Stimulated activated naive CD4-positive, alpha-beta T cell (primary cell): Measurements from ENCODE around the gene LIPA.
"Not testable (repeated sequence)": the region's sequence is repeated elsewhere in the genome, so short reads cannot be mapped to it uniquely, and the experiment has no call there.

Experiments
- DNase-seq, 6 experiments: peaks; one replicate each; lab custom pipeline; 2025; lab: John Stamatoyannopoulos, UW

Gene LIPA

DNA sequence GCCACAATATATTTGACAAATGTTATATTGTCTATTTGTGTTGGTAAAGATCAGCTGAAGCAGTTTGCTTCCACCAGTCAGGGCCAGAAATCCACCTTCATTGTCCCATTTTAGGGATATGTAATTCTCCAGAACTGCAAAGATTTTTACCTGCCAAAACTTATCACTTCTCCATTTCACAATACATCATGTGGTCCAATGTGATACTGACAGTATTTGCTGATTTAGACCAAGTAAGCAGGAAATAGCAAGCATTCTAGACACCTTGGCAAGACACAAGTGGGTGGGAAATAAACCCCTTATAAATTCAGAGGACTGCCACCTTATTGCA lies 18.5 kb upstream of the LIPA start:
- DNase-seq: no peak

DNA sequence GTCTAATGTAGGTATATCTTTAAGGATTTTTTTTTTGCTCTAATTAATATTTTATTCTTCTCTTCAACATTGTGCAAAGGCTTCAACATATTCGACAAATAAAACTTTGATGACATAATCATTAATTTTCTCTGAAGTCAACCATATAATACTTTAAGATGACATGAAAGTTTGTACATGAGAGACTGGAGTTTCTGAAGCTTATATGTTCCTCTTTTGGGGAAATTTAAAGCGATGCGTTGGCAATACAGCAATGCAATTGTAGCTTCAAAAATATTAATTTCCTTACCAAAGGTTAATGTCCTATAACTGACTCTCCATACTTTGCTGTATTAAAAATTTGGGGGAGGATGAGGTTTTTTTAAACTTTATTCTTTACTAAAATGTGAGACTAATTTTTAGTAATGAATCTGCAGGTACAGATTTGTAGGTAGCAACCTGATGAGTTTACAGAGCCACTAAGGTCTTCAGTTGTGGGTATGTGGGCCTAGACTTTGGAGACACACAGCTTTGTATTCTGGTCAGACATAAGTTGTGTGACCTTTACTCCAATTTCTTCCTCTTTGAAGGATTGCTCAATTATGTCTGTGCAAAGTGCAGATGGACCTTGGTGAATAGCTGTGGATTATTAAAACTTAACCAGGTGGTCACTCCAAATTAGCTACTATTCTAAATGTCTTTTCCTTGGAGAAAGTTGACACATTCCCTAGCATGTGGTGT lies 18.0 kb upstream of the LIPA start:
- no peak for DNase-seq

DNA sequence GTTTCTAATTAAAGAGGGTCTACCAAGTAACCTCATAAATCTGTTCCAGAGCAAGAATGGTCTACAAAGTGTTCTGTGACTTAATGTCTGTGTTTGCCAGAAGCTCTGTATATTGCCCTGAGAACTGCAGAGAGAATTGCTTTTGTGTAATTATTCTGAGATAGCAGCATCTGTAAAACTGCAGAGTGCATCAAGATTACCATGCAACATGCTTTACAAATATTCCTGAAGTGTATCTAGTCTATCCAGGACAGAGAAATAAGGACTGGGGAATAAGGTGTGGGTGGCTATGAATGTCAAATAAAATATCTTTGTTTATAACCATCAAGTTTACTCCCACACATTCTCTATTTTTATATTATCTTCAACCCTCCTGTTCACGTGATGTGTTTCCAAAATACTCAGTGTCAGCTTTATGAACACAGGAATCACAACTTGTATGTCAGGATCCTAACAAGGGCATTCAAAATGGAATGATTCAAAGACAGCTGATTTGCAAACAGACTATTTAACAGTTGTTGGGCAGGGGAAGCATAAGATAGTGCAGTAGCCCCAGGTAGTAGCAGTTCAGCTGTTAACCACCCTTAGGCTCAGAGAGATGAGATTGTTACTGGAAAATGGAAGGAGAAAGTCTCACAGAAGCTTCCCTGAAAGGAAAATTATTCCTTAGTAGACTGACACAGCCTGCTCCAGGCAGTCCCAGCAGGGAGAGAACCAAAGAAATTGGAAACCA lies 15.3 kb upstream of the LIPA start:
- DNase-seq: no peak

DNA sequence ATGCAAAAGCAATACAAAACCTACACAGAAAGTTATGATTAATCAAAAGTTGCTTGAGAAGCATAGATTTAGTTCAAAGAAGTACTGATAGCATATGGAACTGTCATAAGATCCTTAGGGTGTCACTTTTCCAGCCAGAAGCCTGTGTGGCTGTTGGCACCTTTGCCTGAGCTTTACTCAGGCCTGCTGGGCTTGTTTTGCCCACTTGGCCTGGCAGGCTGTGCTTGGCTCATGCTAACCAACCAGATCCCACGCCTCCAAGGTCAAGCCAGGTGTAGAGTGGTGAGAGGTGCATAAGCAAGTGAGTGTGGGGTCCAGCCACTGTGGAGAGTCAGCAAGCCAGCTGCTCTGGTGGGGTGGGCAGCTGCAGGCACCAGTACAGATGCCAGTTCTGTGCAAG lies 12.0 kb upstream of the LIPA start:
- DNase-seq: no peak

DNA sequence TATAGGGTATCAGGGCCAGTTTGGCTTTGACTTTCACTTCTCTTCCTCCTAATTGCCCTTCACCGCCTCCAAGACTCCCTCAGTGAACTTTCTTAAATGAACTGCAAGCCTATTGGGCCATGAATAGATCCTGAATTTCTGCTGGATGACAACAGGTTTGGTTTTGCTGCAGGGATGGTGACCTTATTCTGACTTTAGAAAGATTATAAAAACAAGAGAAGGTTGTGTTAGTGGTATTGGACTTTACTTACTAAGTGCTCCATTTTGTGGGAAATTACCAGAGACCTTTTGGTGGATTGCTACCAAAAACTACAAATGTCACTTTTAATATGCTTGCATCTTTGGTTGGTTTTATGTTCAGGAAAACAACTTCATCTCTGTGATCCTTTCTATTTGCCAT lies 11.5 kb upstream of the LIPA start:
- no peak for DNase-seq

DNA sequence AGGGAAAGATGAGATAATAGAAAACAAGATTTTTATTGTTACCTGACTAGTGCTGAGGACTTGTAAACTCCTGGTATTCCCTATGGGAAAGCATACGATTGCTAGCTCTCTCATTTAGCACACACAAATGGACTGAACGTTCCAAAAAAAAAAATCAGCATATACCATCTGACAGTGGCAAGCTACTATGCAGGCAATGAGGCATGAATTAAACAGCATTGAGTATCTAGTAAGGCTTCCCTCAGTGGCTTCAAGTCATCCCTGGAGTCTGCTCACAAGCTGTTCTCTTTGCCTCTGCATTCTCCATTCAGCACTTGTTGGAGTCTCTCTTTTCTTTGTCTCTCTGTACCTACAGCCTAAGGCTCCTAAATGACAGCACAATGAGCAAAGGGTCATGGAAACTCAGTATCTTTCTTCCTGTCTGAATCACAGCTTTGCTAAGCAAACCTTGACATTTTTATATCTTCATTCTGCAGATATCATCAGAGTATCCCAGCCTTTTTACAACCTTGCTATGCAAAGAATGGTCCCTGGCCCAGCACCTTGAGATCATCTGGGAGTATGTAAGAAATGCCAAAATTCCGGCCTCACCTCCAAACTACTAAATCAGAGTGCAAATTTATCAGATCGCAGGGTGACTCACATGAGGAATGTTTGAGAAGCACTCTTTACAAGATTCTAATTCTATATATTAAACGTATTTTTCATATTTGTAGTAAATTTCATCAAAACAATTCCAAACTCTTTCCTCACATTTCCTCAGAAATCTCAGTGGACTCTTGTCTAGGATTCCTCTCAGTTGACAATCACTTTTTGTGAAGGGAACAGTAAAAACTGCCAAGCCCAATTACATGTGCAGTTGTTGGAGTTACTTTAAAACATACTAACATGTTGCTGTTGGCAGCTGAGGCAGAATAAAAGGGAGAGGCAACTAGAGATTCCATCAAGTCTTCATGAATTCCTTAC lies 10.8 kb upstream of the LIPA start:
- DNase-seq: no peak

DNA sequence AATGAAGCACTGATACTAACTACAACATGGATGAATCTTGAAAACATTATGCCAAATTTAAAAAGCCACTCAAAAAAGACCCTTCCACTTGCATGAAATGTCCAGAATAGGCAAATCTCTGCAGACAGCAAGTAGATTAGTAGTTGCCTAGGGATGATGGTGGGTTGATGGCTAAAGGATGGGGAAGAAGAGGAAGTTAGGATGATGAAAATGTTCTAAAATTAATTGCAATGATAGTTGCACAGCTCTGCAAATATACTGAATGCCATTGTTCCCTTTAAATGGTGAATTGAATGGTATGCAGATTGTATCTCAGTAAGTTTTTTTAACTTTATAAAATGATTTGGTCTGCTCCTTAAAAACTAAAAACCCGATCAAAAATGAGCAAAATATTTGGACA lies 7.3 kb upstream of the LIPA start:
- no peak for DNase-seq

DNA sequence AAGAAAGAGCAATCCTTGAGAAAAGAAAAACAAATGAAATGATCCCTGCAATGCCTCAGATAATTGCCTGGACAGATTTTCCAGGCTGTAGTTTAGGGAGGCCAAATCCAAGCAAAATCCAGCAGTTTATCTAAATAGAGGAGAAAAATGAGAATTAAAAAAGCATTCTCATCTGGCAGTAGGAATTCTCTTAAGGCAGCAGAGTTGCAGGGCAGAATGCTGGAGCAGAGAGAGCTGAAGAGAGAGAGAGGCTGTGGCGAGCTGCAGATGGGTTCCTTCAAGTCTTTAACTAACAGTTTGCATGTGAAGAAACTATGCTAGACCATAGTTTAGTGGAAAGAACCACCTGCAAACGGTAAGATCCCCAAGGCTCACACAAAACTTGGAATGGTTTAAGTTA lies 6.0 kb upstream of the LIPA start:
- no peak for DNase-seq

DNA sequence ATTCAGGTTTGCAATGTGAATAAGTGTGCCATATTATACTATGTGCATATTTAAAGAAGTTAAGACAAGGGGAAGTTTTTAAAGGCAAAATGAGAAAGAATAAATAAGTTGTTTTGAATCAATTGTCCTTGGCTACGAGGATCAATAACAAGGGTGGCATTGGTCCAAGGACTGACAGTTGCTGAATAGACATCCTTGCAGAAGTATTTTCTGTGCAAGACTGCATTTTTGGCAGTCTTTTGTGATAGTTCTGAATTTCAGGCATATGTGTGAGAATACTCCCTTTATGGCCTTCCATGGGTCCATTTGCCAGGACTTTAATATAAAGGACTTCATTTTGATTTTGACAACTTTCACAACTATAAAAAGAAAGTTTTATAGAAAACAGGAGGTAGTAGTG lies 5.4 kb upstream of the LIPA start:
- DNase-seq: no peak

DNA sequence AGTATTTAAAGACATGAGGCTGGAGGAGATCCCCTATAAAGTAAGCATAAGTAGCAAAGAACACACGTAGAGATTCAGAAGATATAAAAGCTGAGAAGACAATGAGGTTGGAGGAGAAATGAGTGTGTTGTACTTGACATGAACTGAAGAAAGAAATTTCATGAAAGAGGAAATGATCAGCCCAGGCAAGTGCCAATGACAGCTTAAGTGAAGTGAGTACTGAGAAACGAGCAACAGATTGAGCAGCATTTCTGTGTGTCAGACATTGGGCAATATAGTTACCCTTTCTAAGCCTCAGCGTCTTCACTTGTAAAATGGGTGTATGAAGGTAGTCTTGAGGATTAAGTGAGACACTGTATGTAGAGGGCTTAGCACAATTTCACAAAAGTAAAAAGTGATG lies 4.8 kb upstream of the LIPA start:
- DNase-seq: no peak

DNA sequence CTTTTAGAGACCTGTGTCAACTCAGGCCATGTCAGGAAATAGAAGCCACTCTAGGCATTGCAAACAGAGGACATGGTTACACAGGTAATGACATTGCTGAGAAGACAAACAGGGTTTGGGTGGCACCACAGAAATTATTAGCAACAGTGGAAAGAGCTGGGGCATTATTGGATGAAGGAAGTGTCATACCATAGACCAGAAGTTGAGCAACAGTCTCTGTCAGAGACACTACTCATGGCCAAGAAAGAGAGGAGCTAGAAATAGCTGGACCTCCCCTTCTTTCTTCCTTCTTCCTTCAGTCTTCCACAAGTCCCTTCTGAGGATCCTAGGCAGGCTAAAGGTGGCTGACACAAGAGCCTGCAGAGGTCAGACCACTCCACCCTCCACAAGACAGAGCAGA lies 4.2 kb upstream of the LIPA start:
- DNase-seq: no peak

DNA sequence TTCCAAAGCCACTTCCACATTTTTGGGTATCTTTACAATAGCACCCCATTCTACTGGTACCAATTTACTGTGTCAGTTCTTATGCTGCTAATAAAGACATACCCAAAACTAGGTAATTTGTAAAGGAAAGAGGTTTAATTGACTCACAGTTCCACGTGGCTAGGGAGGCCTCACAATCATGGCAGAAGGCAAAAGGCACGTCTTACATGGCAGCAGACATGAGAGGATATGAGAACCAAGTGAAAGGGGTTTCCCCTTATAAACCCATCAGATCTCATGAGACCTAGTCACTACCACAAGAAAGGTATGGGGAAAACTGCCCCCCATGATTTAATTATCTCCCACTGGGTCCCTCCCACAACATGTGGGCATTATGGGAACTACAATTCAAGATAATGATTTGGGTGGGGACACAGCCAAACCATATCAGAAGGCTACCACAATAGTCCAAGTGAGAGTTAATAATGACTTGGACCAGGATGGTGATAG lies 3.6 kb upstream of the LIPA start:
- not testable (repeated sequence) for DNase-seq

DNA sequence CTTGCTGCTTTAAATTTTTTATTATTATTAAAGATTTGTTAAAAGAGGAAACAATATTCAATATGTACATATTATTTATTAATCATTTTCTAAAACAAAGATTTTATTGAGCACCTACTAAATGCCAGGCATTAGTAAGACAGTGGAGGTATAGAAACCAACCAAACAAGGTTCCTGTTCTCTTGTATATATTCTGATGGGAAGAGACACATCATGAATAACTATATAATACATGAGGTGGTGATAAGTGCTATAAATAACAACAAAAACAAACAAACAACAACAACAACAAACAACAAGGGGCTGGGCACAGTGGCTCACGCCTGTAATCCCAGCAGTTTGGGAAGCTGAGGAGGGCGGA lies 630 bp upstream of the LIPA start:
- DNase-seq: peak in 1 of 6 experiments; percentile 0

DNA sequence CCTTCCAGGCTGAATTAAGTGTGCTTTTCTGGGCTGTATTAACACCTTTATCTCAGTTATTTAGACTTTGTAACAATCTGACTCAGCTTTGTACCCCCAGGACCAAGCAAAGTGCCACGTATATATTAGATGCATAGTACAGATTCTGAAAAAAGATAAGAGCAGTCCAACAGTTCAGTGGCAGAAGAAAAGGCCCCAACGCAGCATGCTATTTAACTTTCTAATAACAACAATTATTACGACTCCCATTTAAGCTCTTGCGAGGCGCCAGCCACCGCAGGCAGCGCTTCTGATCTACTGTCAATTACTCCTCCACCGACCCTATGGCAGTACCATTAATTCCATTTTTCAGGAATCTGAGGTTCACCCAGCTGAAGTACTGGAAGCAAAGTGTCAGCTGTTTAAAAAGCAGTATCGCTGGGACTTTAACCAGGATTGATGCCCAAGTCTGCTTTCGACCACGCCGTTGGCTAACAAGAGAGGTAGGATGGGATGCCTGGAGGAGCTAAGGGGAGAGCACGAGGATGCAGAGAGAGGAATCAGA lies 638 bp downstream of the LIPA start:
- peak in 2 of 6 experiments; percentile 23 to 39 for DNase-seq

DNA sequence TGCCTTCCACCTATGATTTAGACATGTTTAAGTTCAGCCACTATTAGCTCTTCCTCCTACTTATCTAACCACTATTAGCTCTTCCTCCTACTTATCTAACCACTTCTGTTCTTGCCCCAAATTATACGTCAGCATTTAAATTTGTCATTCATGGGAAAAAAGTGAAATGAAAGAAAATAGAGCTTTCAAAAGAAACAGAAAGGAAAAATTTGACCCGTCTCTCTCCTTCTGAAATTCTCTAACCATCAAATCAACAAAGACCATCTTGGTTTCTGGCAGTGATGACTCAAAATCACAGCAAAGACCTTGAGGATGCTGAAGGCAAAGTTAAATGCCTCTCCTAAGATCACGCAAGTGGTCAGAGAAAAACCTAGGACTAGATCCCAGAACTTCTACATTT lies 2.6 kb downstream of the LIPA start:
- no peak for DNase-seq

DNA sequence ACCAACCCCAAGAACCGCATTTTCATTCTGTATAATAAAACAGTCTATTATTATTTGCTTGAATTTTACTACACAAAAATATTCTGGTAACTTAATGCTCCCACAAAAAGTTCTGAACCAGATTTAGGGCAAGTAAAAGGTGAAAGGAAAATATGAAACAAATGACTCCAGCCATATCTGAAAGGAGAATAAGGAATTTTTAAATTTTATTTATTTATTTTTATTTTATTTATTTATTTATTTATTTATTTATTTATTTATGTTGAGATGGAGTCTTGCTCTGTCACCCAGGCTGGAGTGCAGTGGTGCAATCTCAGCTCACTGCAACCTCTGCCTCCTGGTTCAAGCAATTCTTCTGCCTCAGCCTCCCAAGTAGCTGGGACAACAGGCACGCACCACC lies 4.0 kb downstream of the LIPA start:
- not testable (repeated sequence) for DNase-seq

DNA sequence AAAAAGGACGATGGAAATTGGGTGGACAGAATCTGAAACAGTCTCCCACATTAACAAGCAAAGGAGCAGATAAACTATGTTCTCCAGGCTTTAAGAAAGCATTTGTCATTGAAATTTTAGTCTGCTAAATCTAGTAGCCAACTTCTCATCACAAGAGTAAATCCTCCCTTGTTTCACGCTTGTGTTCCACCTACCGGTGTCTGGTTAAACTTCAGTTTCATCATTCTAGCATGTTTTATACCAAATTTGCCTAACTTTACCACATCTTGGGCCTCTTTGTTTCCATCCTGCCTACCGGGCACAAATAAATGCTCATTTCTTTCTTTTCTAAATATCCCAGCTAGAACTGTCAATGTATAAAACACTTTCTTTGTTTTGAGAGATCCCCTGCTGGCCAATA lies 5.8 kb downstream of the LIPA start:
- no peak for DNase-seq

DNA sequence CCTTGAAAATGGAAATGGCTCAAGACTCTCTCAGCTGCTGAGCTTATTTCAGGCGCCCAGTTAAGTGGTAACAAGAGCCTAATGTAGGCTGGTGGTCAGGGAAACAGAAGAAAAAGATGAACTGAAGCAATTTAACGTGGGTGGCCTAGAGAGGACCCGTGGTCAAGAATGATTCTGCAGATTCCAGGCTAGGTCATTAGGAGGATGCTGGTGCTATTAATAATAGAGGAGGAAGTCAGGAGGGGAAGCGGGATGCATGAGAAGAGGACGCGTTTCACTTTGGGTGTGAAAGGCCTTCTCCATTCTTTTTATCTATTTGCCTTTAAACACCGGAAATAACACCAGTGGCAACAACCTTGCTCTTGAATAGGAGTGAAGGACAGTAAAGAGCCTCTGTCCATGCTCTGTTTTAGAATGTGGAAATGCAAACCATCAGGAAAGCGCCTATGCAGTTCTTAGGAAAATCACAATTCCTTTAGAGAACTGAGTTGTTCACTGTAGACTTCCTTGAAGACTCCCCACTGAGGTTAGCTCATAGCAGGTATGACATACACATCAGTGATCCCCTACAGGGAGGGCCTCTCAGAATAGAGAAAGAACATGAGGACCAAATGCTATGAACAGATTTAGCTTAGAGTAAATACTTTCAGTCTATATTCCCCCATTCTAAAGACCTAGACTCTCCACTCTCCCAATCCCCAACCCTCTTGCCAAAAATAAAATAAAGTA lies 8.6 kb downstream of the LIPA start:
- DNase-seq: no peak

DNA sequence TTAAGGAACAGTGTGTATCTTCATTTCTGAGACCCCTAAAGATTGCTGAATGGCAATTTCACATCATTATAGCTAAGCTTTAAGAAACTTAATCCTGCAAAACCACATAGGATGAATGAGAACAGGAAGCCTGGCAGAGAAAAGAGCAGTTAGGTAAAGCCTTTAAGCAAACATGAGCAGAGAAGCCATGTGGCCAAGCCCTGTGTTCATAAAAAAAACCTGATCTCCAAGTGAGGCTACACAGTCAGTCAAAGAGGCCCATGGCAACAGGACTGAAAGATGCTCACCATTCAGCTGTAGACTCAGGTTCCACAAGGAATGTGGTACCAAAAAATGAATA lies 9.3 kb downstream of the LIPA start:
- DNase-seq: no peak

DNA sequence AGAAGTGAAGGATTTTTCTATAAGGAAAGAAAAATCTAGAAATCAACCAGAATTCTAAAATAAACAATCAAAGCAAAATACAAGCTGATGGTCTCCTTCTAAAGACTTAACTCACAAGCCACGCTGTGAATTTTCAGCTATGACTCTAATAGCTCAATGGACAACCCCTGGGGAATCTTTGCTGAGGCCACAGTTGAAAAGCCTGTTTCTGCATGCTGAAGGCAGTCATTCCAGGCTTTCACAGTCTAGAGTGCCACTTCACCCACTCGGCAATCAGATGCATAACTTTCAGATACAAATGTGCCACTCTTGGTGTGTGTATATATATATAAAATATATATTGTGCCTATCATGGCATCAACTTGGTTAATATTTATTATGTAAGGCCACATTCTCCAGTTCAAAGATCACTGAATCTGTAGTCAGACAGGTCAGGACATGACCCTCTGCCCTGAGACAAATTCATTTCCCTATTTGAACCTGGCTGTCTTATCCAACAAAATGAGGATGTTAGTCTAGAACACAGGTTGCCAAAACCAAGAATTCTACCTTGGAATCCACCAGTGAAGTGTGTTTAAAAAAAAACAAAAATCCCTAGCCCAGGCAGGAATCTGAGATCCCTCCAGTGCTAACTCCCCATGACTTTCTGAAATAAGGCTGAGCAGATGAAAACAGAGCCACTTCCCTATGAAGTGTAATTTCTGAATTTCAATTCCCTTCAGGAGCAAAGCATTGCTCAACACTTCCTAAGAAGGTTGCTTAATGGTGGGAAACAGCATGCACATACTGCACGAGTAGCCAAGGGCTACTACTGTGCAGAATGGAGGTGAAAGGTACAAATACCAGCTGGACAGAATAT lies 9.9 kb downstream of the LIPA start:
- DNase-seq: no peak

DNA sequence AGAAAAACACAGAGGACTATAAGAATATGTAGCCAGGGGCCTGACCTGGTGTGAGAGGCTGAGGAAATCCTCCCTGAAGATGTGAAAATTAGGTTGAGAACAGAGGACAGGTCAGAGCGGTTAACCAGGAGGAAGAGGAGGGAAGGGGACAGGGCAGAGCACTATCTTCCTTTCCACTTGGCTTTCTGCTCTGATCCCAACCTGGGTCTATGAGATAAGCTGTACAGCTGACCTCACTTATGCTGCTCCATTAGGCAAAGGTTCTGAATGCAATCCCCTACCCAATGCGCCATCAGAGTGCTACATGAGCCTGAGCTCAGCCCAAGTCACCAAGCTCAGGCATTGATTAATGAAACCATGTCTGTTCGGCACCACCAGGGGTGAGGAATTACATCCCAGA lies 10.5 kb downstream of the LIPA start:
- no peak for DNase-seq
